OCI-LY7 (cell line): ENCODE measurements around the gene SRP68. TPM values are rescaled to one million over a fixed set of nuclear protein-coding genes. Genes with fewer than 3 reads are reported as not detected.

Experiments used
- BruUV-seq: library from RNA; stranded (reverse); fragments of 400-500 nt; replicated peaks from 2 replicates; lab custom pipeline; 2021; lab: Mats Ljungman, UMichigan
- CTCF ChIA-PET: fragments of 300-600 bp; sonication (Branson Sonifier 250); formaldehyde crosslinking; loops from one replicate; lab custom pipeline; 2022; ENCODE audit warnings: antibody characterized with exemption; ENCODE audit not compliant: unreplicated experiment; lab: Charles Lee
- POLR2A ChIA-PET: fragments of 300-600 bp; sonication (Branson Sonifier 250); formaldehyde crosslinking; loops from one replicate; lab custom pipeline; 2022; ENCODE audit warnings: antibody characterized with exemption; lab: Charles Lee
- DNase-seq: peaks from one replicate; pipeline ENCODE4 v3.0.0-alpha.2; 2015; ENCODE audit warnings: low spot score
- H2AFZ ChIP-seq: fragments of 200-600 bp; sonication (generic), shearing (Covaris generic); 2 replicates; pipeline ENCODE4 v1.6.1; 2014; ENCODE audit warnings: mild to moderate bottlenecking, antibody characterized with exemption, low read length, moderate library complexity
- H3K27ac ChIP-seq: fragments of 200-600 bp; sonication (generic); 2 replicates; pipeline ENCODE4 v1.5.1; 2014; ENCODE audit warnings: mixed run types, low read depth, mild to moderate bottlenecking, moderate library complexity, low read length, inconsistent platforms; ENCODE audit not compliant: poor library complexity, severe bottlenecking
- H3K36me3 ChIP-seq: fragments of 200-600 bp; sonication (generic); 2 replicates; pipeline ENCODE4 v1.6.1; 2014; ENCODE audit warnings: mild to moderate bottlenecking, antibody characterized with exemption, low read length, moderate library complexity, mixed read lengths; ENCODE audit not compliant: insufficient read depth
- H3K4me1 ChIP-seq: fragments of 200-600 bp; sonication (generic); 2 replicates; pipeline ENCODE4 v1.5.1; 2014; ENCODE audit warnings: mild to moderate bottlenecking, low read length; ENCODE audit not compliant: insufficient read depth, poor library complexity, severe bottlenecking
- H3K4me2 ChIP-seq: fragments of 200-600 bp; sonication (generic); 2 replicates; pipeline ENCODE4 v1.6.1; 2014; ENCODE audit warnings: mild to moderate bottlenecking, low read length
- H3K4me3 ChIP-seq: fragments of 200-600 bp; sonication (generic); 2 replicates; pipeline ENCODE4 v1.5.1; 2014; ENCODE audit warnings: mild to moderate bottlenecking, low read depth, low read length; ENCODE audit not compliant: poor library complexity, severe bottlenecking
- H3K79me2 ChIP-seq: fragments of 200-600 bp; sonication (generic); 2 replicates; pipeline ENCODE4 v1.6.1; 2016; ENCODE audit warnings: low read depth, mild to moderate bottlenecking, low read length, moderate library complexity, mixed read lengths; ENCODE audit not compliant: insufficient read depth
- H3K9me2 ChIP-seq: fragments of 200-600 bp; sonication (generic); 2 replicates; pipeline ENCODE4 v1.6.1; 2016; ENCODE audit warnings: mild to moderate bottlenecking, low read length, mixed read lengths; ENCODE audit not compliant: insufficient read depth
- H3K9me3 ChIP-seq: fragments of 200-600 bp; sonication (generic); 2 replicates; pipeline ENCODE4 v1.6.1; 2014; ENCODE audit warnings: mild to moderate bottlenecking, mixed run types, low read length, mixed read lengths
- H4K20me1 ChIP-seq: fragments of 200-600 bp; sonication (generic); 2 replicates; pipeline ENCODE4 v1.6.1; 2014; ENCODE audit warnings: mild to moderate bottlenecking, antibody characterized with exemption, low read length, moderate library complexity, mixed read lengths; ENCODE audit not compliant: insufficient read depth
- EZH2phosphoT487 ChIP-seq: fragments of 200-600 bp; sonication (generic); IDR thresholded peaks from 2 replicates; pipeline ENCODE4 v1.6.1; 2018; ENCODE audit warnings: low read depth, borderline replicate concordance, mild to moderate bottlenecking, mixed run types, antibody characterized with exemption, low read length, moderate library complexity, mixed read lengths
- intact Hi-C: fragments of 100-400 bp; cut with micrococcal nuclease; formaldehyde crosslinking; loops from one replicate; pipeline ENCODE4 v1.10.0; 2022; ENCODE audit not compliant: unreplicated experiment
- total RNA-seq, 2 experiments: library from RNA; depleted of rRNA in 1 of 2; stranded (reverse); fragments of >200 nt in 1 of 2; shearing (Covaris generic) in 1 of 2; gene quantifications; 2 replicates each; pipeline ENCODE4 v1.2.3, GENCODE V29; 2014 to 2022
- TF ChIP-seq, protein P1 (sequence below): fragments of 200-600 bp; sonication (generic); conservative IDR thresholded peaks from 2 replicates; pipeline ENCODE4 v1.5.1; 2014; ENCODE audit warnings: mild to moderate bottlenecking, antibody characterized with exemption, low read length, moderate library complexity, mixed read lengths

The SRP68 gene
- total RNA-seq, 2 experiments from 2014 or later = 54.0 to 200 TPM

- Histone ChIP-seq H3K9me2 (no peaks in the 10 kb centered on the region), H3K9me3 (no peaks in the 10 kb centered on the region), H3K4me3 (no peak overlapping the region), H3K27ac (no peak overlapping the region), H2AFZ (no peak overlapping the region), H3K4me1 (no peaks in the 10 kb centered on the region), H3K79me2 (no peaks in the 10 kb centered on the region), H4K20me1 (no peaks in the 10 kb centered on the region), H3K4me2 (no peak overlapping the region), H3K36me3 (peaks cover 67% of the 10 kb centered on the region)
- ChIA-PET CTCF (interaction anchor here (0.6 kb wide), 1 partner anchor 57 kb away, joined by 4 read pairs; no protein-coding TSS in a partner anchor), POLR2A (no interaction called here)
- TF ChIP-seq, protein P1, sequence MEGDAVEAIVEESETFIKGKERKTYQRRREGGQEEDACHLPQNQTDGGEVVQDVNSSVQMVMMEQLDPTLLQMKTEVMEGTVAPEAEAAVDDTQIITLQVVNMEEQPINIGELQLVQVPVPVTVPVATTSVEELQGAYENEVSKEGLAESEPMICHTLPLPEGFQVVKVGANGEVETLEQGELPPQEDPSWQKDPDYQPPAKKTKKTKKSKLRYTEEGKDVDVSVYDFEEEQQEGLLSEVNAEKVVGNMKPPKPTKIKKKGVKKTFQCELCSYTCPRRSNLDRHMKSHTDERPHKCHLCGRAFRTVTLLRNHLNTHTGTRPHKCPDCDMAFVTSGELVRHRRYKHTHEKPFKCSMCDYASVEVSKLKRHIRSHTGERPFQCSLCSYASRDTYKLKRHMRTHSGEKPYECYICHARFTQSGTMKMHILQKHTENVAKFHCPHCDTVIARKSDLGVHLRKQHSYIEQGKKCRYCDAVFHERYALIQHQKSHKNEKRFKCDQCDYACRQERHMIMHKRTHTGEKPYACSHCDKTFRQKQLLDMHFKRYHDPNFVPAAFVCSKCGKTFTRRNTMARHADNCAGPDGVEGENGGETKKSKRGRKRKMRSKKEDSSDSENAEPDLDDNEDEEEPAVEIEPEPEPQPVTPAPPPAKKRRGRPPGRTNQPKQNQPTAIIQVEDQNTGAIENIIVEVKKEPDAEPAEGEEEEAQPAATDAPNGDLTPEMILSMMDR = no peak
- TF ChIP-seq EZH2phosphoT487 = no peak
- no peak for DNase-seq
- intact Hi-C loops = no loop called here
- no TSS peak for BruUV-seq
Observed at GRCh38 chr17:76085731-76086366, 13.5 kb upstream of the SRP68 start.

GRCh38 chr17:76085066-76085730, 12.9 kb upstream of the SRP68 start:
- no peaks in the 10 kb centered on the region for H3K79me2 ChIP-seq
- H3K9me2 ChIP-seq = no peaks in the 10 kb centered on the region
- no peak for DNase-seq
- intact Hi-C loops = no loop called here
- no peak overlapping the region for H2AFZ ChIP-seq
- no peak overlapping the region for H3K4me3 ChIP-seq
- H3K27ac ChIP-seq = no peak overlapping the region
- no peaks in the 10 kb centered on the region for H4K20me1 ChIP-seq
- H3K4me1 ChIP-seq = no peaks in the 10 kb centered on the region
- POLR2A ChIA-PET = no interaction called here
- BruUV-seq = no TSS peak
- H3K4me2 ChIP-seq = no peak overlapping the region
- CTCF ChIA-PET = no interaction called here
- peaks cover 67% of the 10 kb centered on the region for H3K36me3 ChIP-seq
- H3K9me3 ChIP-seq = no peaks in the 10 kb centered on the region
- no peak for TF ChIP-seq EZH2phosphoT487
- TF ChIP-seq, protein P1 = no peak
